Endothelial cell (in vitro differentiated cells): ENCODE results near the gene NRP2. TPM values are rescaled to one million over a fixed set of nuclear protein-coding genes. Genes with fewer than 3 reads are reported as not detected.
A peak's percentile ranks its signal among the peaks of the same experiment; 100 is the strongest.

ENCODE experiments used
- DNase-seq: peaks from one replicate; pipeline ENCODE4 v3.0.0; 2021; ENCODE audit warnings: low spot score
- H3K27ac Mint-ChIP-seq: one replicate; pipeline ENCODE4 v1.8.0; 2021; ENCODE audit warnings: mixed read lengths, inconsistent platforms; ENCODE audit not compliant: unreplicated experiment
- H3K27me3 Mint-ChIP-seq: one replicate; pipeline ENCODE4 v1.8.0; 2021; ENCODE audit warnings: mild to moderate bottlenecking, moderate library complexity, mixed read lengths, inconsistent platforms; ENCODE audit not compliant: unreplicated experiment
- H3K36me3 Mint-ChIP-seq: one replicate; pipeline ENCODE4 v1.8.0; 2021; ENCODE audit warnings: mild to moderate bottlenecking, low read depth, mixed read lengths, inconsistent platforms; ENCODE audit not compliant: unreplicated experiment
- H3K4me1 Mint-ChIP-seq: one replicate; pipeline ENCODE4 v1.8.0; 2021; ENCODE audit warnings: mild to moderate bottlenecking, mixed read lengths, inconsistent platforms; ENCODE audit not compliant: unreplicated experiment
- H3K4me3 Mint-ChIP-seq: one replicate; pipeline ENCODE4 v1.8.0; 2021; ENCODE audit warnings: mild to moderate bottlenecking, mixed read lengths, inconsistent platforms; ENCODE audit not compliant: unreplicated experiment
- H3K9me3 Mint-ChIP-seq: one replicate; pipeline ENCODE4 v1.8.0; 2021; ENCODE audit warnings: mixed read lengths, inconsistent platforms; ENCODE audit not compliant: unreplicated experiment
- total RNA-seq: library from RNA; stranded (reverse); fragmentation: NEBNext Ultra II Directional; extraction: Animal tissue kit (Norgen Biotek cat#: 25700); gene quantifications from one replicate; pipeline ENCODE4 v1.2.1, GENCODE V29; 2021; ENCODE audit not compliant: unreplicated experiment
- TF ChIP-seq, protein P1 (sequence below): fragments of 200-600 bp; sonication (generic); IDR thresholded peaks from one replicate; pipeline ENCODE4 v1.5.0; 2021; ENCODE audit warnings: antibody characterized with exemption; ENCODE audit not compliant: unreplicated experiment

NRP2 gene
- total RNA-seq, 1 donor from 2014 or later = 258 TPM

DNA sequence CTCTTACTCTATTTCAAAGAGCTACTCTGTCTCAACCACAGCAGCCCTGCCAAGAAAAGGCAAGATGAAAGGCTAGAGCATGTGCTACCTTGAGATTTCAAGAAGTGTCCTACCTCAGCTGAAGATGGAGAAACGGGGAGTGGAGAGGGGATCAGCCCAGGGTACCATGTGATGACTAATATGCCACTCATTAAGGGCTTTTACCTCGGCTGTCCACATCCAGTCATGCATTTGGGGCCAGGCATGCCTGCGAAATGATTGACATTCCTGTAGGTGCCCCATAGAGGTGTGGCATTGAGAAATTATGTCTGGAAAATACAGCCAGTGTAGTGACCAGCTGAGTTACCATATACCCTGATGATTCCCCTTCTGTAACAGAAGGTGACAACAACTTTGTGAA lies 96.1 kb downstream of the NRP2 start:
- H3K4me1 Mint-ChIP-seq = peaks cover 32% of the 10 kb centered on the region
- no peak for DNase-seq
- H3K36me3 Mint-ChIP-seq = peaks cover 12% of the 10 kb centered on the region
- no peak overlapping the region for H3K4me3 Mint-ChIP-seq
- no peaks in the 10 kb centered on the region for H3K9me3 Mint-ChIP-seq
- H3K27ac Mint-ChIP-seq = peak overlapping the region; percentile 6
- TF ChIP-seq, protein P1, sequence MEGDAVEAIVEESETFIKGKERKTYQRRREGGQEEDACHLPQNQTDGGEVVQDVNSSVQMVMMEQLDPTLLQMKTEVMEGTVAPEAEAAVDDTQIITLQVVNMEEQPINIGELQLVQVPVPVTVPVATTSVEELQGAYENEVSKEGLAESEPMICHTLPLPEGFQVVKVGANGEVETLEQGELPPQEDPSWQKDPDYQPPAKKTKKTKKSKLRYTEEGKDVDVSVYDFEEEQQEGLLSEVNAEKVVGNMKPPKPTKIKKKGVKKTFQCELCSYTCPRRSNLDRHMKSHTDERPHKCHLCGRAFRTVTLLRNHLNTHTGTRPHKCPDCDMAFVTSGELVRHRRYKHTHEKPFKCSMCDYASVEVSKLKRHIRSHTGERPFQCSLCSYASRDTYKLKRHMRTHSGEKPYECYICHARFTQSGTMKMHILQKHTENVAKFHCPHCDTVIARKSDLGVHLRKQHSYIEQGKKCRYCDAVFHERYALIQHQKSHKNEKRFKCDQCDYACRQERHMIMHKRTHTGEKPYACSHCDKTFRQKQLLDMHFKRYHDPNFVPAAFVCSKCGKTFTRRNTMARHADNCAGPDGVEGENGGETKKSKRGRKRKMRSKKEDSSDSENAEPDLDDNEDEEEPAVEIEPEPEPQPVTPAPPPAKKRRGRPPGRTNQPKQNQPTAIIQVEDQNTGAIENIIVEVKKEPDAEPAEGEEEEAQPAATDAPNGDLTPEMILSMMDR = no peak
- peaks cover 5% of the 10 kb centered on the region for H3K27me3 Mint-ChIP-seq

DNA sequence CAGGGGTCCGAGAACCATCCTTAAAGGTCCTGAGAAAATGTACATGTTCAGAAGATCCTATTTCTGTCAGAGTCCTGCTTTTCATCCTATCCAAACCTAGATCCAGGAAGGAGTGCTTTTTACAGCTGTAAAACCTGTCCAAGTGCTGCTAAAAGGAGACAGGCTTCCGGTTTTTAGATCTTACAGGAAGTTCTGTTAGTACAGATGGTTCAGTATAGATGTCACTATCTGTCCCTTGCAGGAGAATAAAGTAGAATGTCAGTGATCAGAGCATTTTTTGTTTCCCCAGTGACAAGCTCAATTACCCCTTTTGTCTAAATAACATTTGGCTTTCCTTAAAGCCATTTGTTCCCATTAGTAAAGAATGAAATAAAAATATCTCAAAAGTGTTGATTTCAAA lies 98.3 kb downstream of the NRP2 start:
- peaks cover 6% of the 10 kb centered on the region for H3K36me3 Mint-ChIP-seq
- no peak for DNase-seq
- H3K4me3 Mint-ChIP-seq = no peak overlapping the region
- no peaks in the 10 kb centered on the region for H3K9me3 Mint-ChIP-seq
- peaks cover 5% of the 10 kb centered on the region for H3K27me3 Mint-ChIP-seq
- peaks cover 28% of the 10 kb centered on the region for H3K4me1 Mint-ChIP-seq
- peak overlapping the region; percentile 30 for H3K27ac Mint-ChIP-seq
- TF ChIP-seq, protein P1 = no peak

DNA sequence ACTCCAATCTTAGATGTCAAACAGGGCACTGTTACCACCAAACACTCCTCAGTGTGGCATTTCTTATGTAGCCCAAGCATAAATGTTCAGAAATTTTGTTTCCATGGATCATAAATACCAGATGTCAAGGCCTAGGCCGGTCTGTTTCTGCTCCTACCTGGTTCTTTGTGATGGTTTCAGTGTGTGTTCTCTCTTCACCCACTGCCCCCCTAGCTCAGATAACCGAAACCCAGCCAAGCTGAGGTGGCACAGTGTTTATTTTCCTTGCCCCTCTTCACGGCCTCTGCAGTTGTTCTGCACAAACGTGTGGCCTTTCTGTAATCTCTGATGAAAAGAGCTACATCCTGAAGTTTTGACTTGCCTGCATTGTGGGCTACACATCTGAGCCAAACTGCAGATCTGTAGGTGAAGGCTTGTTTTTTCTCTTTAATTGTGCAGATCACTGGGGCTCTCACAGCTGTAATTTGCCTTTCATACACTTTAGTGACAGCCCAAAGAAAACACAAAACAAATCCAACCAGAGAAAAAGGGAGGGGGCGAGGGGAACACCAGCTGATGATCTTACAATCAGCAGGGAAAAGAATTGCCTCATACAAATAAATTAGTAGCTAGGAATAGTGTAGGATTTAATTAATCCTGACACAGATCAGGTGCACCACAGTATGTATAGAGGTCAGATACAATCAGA lies 99.1 kb downstream of the NRP2 start:
- H3K36me3 Mint-ChIP-seq = peaks cover 5% of the 10 kb centered on the region
- DNase-seq = no peak
- peaks cover 27% of the 10 kb centered on the region for H3K4me1 Mint-ChIP-seq
- H3K27me3 Mint-ChIP-seq = peaks cover 2% of the 10 kb centered on the region
- peak overlapping the region; percentile 74 for H3K27ac Mint-ChIP-seq
- no peaks in the 10 kb centered on the region for H3K9me3 Mint-ChIP-seq
- no peak overlapping the region for H3K4me3 Mint-ChIP-seq
- TF ChIP-seq, protein P1 = no peak

DNA sequence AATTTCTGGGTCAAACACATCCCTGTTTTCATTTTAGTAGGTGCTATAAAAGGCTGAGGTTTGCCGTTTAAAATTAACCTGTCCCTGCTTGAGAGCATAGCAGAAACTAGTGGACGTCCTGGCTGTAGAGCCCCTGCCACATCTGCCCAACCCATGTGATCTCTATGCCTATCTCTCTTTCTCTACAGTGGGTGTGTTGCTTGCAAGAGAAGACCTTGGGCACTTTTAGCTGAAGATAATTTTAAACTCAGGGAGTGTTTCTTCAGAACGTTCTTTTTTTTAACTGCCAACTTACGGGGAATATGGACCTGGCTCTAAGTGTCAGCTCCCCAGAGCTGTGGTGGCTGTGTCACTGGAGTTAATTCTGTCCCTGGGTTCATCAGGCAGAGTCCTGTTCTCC lies 100.6 kb downstream of the NRP2 start:
- peaks cover 28% of the 10 kb centered on the region for H3K4me1 Mint-ChIP-seq
- TF ChIP-seq, protein P1 = no peak
- H3K27ac Mint-ChIP-seq = no peak overlapping the region
- no peak for DNase-seq
- no peak overlapping the region for H3K4me3 Mint-ChIP-seq
- no peaks in the 10 kb centered on the region for H3K9me3 Mint-ChIP-seq
- H3K36me3 Mint-ChIP-seq = peaks cover 5% of the 10 kb centered on the region
- no peaks in the 10 kb centered on the region for H3K27me3 Mint-ChIP-seq

GRCh38 chr2:205783872-205784499 lies 101.7 kb downstream of the NRP2 start:
- no peak overlapping the region for H3K4me3 Mint-ChIP-seq
- H3K36me3 Mint-ChIP-seq = peaks cover 14% of the 10 kb centered on the region
- TF ChIP-seq, protein P1 = no peak
- H3K9me3 Mint-ChIP-seq = no peaks in the 10 kb centered on the region
- no peaks in the 10 kb centered on the region for H3K27me3 Mint-ChIP-seq
- H3K4me1 Mint-ChIP-seq = peaks cover 28% of the 10 kb centered on the region
- H3K27ac Mint-ChIP-seq = no peak overlapping the region
- DNase-seq = no peak
